NCI-H82 treated with DMSO at 0.1 percent for 48 hours (cell line): ENCODE data around the gene FGF14.

Source experiments
- DNase-seq: peaks from one replicate; lab custom pipeline; 2025; ENCODE audit not compliant: unreplicated experiment; lab: John Stamatoyannopoulos, UW

FGF14 gene

DNA sequence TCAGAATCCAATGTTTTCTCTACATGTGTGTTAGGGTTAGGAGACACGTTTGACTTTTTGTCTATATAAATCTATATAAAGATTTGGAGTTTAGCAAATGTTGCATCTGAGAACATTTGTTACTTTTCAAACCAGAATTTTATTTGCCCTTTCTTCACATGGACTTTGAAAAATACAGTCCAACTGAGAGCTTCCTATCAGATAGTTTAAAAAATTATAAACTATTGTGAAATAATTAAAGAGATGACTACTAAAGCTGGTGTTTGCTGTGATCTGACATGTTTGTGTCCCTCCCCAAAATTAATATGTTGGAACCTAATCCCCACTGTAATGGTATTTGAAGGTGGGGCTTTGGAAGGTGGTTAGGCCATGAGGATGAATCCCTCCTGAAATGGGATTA lies 652.3 kb downstream of the FGF14 start:
- no peak for DNase-seq

DNA sequence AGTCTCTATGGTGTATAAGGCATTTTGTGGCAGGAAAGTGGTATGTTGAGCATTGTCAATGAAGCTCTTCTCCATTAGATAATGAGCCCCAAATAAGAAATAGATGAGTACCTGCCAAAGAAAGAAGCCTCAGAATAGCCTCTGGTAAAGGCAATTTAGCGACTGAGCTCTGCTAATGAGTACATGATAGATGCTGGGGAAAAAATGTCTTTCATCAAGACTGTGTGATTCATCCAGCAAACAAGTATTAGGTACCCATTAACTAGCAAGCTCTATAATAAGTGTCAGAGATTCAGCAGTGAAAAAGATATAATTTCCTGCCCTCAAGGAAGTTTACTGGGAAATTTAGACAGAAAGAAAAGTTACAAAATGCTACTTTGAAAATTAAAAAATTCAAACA lies 654.8 kb downstream of the FGF14 start:
- DNase-seq: no peak

DNA sequence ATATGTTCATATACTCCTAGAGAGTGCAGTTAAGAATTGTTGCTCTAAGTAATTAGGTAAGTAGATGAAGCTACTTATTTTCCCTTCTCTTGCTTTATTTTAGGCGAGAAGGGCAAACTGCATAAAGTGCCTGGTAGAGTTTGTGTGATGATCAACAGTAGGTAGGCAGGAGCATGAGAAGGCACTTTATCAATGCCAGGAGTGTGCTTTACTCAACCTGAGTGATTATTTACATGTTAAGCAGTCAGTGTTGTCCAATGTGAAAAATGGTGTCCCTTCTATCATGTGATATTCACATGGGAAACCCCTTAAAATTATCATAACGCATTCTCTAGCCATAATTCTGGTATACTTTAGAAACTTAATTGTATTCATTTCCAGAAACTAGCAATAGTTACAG lies 655.3 kb downstream of the FGF14 start:
- DNase-seq: no peak

DNA sequence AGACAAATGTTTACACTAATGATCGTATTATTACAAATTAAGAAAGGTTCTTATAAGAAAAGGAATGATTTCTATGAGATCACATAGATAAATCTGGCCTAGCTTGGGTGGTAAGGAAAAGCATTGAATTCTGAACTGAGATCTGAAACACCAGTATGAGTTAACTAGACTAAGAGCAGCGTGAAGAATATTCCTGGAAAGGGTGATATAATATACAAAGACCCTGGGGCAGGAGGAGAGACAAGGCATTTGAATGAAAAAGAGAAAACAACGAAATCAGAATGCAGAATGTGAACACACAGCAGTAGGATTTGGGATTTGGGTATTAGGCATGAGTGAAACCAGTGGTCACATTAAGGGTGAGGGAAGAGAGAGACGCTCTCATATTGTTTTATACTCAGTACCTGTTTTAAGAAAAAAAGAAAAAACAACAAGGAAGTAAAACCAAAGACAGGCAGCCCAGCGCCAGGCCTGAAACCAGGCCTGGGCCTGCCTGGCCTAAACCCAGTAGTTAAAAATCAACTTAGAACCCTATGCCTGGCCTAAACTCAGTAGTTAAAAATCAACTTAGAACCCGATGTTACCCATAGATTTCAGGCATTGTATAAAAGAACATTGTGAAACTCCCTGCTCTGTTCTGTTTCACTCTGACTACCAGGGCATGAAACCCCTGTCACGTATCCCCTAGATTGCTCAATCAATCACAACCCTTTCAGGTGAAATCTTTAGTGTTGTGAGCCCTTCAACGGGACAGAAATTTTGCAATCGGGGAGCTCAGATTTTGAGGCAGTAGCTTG lies 662.3 kb downstream of the FGF14 start:
- DNase-seq: no peak

DNA sequence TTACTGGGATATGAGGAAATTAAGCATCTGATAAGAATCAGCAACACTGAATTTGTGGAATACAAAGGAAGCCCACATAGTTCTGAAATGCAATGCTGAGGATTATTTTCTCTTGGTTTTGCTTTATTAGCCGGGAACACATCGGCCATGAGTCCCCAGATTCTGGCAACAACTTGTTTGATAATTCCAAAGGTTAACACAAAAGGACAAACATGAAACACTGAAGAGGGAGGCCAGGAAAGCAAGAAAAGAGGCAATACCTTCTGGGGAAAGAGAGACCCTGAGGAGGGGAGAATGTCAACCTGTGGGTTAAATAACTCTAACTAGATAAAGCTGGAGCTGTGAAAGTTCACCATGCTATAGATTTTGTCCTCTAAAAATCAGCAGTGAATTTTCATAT lies 663.5 kb downstream of the FGF14 start:
- no peak for DNase-seq

DNA sequence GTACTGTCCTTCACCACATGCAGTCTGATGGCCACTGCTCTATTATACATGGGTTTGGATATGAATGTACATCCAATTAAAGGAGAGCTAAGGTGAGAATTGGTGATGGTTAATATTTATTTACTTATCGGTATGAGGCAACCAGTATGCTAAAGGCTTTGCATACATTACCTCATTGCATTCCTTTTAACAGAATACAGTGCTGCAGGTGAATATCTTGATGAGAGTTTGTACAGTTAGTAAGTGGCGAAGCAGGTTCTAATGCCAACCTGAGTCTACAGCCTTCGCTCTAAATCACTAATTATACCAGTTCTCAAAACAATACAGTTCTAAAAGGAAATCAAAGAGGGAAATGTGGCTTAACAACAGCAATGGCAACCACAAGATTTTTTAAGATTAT lies 665.3 kb downstream of the FGF14 start:
- no peak for DNase-seq

DNA sequence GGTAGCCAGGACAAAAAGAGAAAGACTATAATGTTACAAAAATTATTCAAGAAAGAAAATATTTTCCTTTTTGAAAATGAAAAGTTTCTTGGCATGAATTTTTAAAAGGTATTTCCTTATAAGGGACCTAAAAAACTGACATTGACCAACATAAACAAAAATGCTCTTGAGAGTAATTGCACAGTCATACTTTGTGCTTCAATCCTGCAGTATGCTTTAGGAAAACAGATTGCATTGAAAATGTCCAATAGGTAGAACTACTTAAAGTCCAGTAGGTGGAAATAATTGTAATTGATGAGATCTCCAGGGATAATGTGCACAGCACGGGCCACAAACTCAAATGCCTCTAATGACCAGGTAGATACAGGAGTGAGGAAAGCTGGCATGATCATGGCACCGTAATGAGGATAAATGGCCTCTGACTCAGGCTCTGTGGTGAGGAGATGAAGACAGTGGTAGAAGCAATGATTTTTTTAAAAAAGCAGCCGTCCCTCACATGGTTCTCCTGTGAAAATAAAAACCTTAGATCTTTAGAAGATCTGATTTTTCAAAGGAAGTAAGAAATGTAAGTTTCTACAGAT lies 671.3 kb downstream of the FGF14 start:
- no peak for DNase-seq

DNA sequence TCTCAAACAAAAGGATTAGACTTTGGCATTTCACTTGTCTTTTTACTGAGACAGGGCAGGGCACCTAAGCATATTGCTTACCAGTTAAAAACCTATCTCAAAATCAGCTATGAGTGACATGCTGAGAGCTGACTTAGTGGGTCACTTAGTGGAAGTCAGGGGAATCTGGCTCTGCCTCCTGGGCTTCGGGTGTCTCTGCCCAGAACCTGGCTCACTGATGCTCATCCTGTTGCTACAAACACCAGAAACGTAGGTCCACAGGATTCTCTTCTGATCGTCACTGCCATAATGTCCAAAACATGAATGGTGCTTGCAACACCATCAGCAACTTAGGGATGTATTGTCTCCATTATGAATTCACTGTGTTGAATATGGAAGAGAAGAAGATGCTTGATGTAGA lies 673.2 kb downstream of the FGF14 start:
- DNase-seq: no peak

DNA sequence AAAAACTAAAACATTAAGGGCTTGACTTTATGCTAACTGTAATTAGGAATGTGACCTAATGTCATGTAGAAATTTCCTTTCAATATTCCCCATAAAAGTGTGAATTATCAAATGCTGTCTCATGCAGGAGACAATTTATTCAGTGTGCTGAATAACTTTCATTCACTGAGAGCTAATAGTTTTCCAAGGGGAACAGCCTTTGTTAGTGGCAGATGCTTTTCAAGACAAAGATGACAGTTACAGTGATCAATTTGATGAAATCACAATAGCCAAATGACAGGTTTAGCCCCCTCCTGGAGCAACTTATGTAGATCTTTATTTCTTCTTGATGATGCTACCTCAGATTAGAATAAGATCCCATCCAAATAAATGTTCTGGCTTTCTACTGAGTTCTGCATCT lies 673.8 kb downstream of the FGF14 start:
- DNase-seq: no peak

DNA sequence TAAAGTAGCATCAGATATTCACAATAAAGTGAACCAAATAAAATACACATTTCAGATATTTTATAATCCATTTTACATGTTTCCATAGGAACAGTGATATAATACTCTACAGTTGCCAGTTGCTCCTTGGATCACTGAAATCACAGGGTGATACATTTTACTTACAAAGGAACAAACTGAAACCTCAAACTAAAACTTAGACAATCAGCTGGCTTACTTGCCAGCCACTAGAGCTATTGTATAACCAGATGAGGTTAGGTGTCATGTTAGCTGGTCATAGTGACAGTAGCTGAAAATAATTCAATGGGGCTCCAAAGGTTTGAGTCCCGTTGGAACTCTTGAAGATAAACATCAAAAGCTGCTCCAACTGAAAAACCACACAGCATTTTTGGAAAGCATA lies 674.7 kb downstream of the FGF14 start:
- DNase-seq: no peak

DNA sequence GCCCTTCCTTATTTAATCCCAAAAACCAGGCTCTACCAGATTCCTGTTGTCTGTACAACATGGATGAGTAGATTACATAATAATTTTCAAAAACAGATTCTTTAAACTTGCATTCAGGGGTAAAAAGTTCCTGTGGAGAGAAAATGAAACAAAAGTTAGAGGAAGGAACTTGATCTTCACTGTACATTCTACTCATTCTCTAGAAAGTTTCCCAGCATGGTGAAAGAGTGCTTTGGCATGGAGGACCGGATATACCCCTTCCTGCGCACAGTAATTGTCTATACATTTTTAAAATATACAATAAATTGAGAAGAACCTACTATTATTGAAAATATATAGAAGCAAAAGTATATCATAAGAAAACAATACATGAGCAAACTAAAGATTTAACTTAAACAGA lies 675.2 kb downstream of the FGF14 start:
- no peak for DNase-seq

DNA sequence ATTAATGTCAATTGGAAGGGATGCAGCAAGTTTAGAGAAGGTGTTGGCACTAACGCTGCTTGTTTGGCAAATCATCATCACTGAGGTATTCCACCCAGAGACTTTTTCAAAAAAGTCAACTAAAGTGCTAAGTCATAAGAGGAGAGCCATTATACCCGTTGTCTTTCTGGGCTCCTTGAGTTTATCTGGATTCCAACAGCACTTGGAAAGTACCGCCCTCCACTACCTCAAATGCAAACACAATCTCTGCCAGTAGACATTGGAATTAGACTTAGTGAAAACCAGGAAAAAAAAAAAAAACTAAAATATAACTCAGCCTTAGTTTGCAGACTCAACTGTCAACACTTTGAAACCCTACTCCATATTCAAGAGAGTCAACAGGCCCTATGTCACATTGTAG lies 683.4 kb downstream of the FGF14 start:
- DNase-seq: no peak

DNA sequence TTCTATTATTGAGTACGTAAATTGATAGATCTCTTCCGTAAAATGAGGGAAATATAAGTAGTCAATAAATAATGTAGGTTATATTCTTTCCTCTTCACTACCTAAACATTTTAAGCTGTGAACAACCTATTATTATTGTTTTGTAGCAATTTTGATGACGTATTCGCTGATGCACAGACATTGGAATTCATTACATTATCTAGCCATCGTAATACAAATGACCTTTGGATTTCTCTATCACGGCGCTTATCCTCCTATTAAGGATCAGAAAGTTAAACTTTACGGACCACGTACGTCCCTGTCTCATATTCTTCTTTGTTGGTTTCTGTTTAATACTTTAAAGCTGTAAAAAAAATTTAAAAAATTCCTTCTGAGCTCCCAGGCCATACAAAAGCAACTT lies 684.5 kb downstream of the FGF14 start:
- DNase-seq: no peak

DNA sequence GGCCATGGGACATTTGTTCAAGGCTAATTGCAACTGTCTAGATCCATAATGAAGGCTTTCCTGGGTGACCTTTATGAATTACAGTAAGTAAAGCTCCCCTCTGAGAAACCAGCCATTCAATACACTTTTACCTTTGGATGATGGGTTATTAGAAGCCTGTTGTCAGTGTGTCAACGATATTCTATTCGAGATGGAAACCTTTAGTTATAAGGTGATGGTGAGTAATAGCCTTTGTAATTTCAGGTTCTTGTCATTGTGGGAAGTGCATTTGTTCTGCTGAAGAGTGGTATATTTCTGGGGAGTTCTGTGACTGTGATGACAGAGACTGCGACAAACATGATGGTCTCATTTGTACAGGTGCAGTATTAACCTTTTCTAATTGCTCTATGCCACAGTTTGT lies 687.7 kb downstream of the FGF14 start:
- no peak for DNase-seq

DNA sequence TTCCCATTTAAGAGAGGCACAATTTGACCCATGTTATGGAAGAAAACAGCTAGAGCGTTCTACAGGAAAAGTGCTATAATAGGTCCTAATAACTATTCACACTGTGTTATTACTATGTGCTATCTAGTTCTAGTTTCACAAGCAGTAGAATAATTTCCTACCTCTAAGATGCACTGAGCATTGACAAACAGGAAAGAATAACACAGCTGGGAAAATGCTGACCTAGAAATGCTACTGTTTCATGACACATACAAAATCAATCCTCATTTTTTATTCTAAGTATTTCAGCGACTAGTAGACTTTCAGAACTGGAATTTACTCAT lies 689.9 kb downstream of the FGF14 start:
- DNase-seq: no peak

DNA sequence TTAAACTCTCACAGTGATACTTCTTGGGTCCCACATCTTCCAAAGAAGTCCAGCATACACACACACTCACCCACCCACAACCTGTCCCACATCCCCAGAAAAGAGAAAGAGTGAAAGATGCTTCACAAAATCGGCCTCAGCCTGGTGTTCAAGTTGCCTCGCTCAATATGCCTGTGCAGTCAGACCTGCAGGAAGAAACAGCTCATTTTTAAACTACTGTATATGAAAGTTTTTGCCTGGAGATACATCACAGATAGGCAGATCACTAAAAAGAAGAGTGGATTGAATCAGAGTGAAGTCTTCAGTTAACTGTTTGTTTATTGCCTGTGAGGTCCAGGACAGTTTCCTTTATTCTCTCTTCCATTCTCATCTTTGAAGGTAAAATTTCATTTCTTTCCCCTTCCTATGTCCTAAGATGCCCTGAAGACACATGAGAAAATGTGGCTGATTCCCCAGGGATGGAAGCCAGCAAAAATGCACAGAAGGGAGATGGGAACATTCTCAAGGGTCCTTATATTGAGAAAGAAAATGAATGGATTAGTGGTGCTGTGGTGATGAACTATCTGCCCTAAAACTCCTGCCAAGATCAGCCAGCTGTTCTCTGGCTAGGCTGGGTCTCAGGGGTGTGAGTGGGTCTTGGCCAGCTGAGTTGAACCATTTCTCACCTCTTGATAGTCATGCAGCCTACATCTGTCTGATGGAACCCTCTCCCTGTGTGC lies 690.4 kb downstream of the FGF14 start:
- DNase-seq: no peak

DNA sequence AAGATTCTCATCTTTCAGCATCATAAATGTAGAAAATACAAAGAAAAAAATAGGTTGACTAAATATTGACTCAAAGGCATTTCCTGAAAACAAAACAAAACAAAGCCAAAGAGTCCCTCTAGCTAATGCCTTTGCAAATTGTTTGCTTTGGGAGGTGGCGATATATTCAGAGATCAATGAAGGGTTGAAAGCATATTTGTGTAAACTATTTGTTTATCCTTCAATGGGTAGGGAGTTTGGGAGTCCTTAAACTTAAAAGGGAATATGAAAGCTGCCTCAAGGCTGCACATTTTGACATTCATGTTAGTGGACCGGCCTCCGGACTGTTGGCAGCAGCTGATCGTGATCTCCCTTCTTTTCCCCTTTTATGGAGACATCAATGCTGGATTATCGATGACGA lies 691.9 kb downstream of the FGF14 start:
- DNase-seq: no peak

DNA sequence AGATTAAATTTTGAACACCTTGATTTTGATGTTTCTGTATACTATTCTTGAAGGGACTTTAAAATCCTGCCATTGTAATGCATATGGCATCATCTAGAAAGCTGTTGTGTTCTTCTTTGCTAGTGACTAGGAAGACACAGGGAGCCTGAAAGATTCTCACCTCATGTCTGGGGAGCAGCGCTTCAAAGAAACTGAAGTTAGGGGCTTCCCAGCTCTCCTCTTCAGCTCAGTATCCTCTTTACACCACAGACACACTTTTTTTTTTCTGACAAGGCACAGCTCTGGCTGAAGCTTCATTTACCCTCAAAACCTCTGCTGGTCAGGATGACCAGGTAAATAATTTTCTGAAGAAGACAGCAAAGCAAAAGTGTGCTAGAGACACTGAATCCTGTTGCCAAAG lies 693.7 kb downstream of the FGF14 start:
- DNase-seq: no peak

DNA sequence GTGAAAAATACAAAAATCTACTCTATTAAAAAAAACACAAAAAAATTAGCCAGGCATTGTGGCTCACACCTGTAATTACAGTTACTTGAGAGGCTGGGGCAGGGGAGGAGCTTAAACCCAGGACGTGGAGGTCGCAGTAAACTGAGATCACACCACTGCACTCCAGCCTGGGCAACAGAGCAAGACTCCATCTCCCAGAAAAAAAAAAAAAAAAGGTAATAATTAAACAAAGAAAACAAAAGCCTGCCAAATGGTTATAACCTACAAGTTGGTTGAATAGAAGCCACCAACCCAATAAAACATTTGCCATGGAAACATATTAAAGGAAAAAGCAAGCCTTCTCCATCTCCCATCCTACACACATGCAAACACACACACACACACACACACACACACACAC lies 694.2 kb downstream of the FGF14 start:
- no peak for DNase-seq

DNA sequence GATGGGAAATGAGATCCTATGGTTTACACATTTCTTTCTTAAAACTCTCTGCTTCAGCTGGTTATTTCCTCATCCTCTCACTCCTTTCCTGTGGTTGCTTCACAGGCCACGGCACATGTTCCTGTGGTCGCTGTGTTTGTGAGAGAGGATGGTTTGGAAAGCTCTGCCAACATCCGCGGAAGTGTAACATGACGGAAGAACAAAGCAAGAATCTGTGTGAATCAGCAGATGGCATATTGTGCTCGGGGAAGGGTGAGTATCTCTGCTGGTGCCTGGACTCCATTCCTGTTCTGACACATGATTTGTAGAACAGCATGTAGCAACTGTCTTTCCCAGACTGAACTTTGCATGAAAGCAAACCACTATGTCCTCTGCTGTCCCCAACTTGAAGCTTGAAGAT lies 695.2 kb downstream of the FGF14 start:
- DNase-seq: no peak

DNA sequence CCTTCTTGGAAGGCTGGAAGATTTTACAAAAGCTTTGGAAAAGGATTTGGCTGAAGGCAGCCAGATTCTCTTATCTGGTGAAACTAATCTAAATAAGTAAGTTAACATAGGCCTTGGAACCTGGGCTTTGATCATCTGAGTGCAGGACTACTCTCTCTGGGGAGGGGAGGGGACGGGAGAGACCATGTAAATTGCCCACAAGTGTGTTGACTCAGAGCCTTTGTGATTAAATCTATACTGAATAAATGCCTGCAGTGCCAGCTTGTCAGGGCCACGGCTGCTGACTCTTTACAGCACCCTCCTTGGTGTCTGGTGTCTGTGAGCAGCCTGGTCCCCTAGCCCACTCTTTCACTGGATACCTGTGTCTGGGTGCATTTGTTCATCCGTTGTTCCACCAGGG lies 698.0 kb downstream of the FGF14 start:
- no peak for DNase-seq

DNA sequence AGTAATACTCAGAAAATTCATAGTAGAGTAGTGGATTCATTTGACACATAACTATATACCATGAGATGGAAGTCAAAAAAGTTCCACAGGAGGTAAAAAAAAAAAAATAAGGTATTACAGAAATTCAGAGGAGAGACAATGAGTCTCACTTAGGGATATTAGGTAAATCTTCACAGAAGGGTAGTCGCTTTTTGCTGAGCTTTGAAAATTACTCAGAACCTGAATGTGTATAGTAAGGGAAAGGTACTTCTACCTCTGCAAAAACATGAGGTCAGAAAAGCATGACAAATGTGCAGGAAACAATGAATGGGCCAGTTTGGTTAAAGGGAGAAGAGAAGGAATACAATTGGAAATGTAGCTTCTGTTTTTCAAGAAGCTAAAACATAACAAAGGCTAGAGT lies 698.8 kb downstream of the FGF14 start:
- no peak for DNase-seq

DNA sequence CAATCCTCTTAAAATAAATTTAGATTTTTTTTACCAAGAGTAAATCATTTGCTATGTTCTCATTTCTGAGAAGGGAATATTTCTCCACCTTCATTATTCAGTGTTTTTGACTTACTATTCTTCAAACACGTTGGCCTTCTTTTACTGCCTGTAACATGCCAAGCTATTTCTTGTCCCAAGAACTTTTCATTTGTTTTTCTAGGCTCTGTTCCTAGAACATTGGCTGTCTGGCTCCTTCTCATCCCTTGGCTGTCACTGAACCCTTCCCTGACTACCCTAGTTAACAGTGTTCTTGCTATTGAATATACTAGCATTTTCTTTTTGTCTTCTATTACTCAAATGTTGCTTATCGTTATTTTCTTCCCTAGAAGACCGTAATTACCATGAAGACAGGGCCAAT lies 701.2 kb downstream of the FGF14 start:
- no peak for DNase-seq
